GM23338 (cell line): ENCODE results near the gene HPS4. TPM values are rescaled to one million over a fixed set of nuclear protein-coding genes. Genes with fewer than 3 reads are reported as not detected.
A peak's percentile ranks its signal among the peaks of the same experiment; 100 is the strongest.

ENCODE experiments used
- ATAC-seq: fragments of 200-7000 bp; cut with Tn5 transposase; 3 replicates; pipeline ENCODE4 v1.9.1; 2020
- DNase-seq: peaks from one replicate; pipeline ENCODE4 v3.0.0-alpha.2; 2015; ENCODE audit warnings: low spot score
- H2AFZ ChIP-seq: fragments of 200-600 bp; sonication (generic); 2 replicates; pipeline ENCODE4 v1.8.0; 2016; ENCODE audit warnings: antibody characterized with exemption, mild to moderate bottlenecking, moderate library complexity
- H3F3A ChIP-seq: fragments of 200-600 bp; sonication (generic); replicated peaks from 2 replicates; pipeline ENCODE4 v1.8.0; 2017; ENCODE audit warnings: antibody characterized with exemption, mixed run types, low read depth
- H3K27ac ChIP-seq: fragments of 200-600 bp; sonication (generic); 2 replicates; pipeline ENCODE4 v1.6.1; 2016; ENCODE audit warnings: low read depth
- H3K27me3 ChIP-seq: fragments of 200-600 bp; sonication (generic); 2 replicates; pipeline ENCODE4 v1.8.0; 2016; ENCODE audit warnings: mild to moderate bottlenecking, mixed run types, moderate library complexity; ENCODE audit not compliant: insufficient read depth
- H3K36me3 ChIP-seq: fragments of 200-600 bp; sonication (generic); 2 replicates; pipeline ENCODE4 v1.8.0; 2016; ENCODE audit warnings: mild to moderate bottlenecking; ENCODE audit not compliant: insufficient read depth
- H3K4me1 ChIP-seq: fragments of 200-600 bp; sonication (generic); 2 replicates; pipeline ENCODE4 v1.8.0; 2016; ENCODE audit warnings: mild to moderate bottlenecking, moderate library complexity; ENCODE audit not compliant: insufficient read depth
- H3K4me2 ChIP-seq: fragments of 200-600 bp; sonication (generic); 2 replicates; pipeline ENCODE4 v1.7.1; 2017; ENCODE audit warnings: mixed run types
- H3K4me3 ChIP-seq: fragments of 200-600 bp; sonication (generic); 2 replicates; pipeline ENCODE4 v1.6.1; 2016; ENCODE audit warnings: mixed run types
- H3K79me2 ChIP-seq: fragments of 200-600 bp; sonication (generic); replicated peaks from 2 replicates; pipeline ENCODE4 v1.8.0; 2017; ENCODE audit warnings: mild to moderate bottlenecking; ENCODE audit not compliant: insufficient read depth
- H3K9me2 ChIP-seq: fragments of 200-600 bp; sonication (generic); 2 replicates; pipeline ENCODE4 v1.8.0; 2017; ENCODE audit not compliant: insufficient read depth
- H4K20me1 ChIP-seq: fragments of 200-600 bp; sonication (generic); replicated peaks from 2 replicates; pipeline ENCODE4 v1.8.0; 2017; ENCODE audit warnings: mild to moderate bottlenecking; ENCODE audit not compliant: insufficient read depth
- H3K27ac Mint-ChIP-seq: 2 replicates; pipeline ENCODE4 v1.8.0; 2020; ENCODE audit warnings: inconsistent platforms, mild to moderate bottlenecking, moderate library complexity, mixed read lengths
- H3K27me3 Mint-ChIP-seq: 3 replicates; pipeline ENCODE4 v1.8.0; 2022; ENCODE audit warnings: low read depth, mild to moderate bottlenecking, moderate library complexity, mixed read lengths, inconsistent platforms; ENCODE audit not compliant: insufficient read depth, poor library complexity
- H3K36me3 Mint-ChIP-seq: 3 replicates; pipeline ENCODE4 v1.8.0; 2021; ENCODE audit warnings: low read depth, mild to moderate bottlenecking, inconsistent platforms, moderate library complexity, mixed read lengths
- H3K4me1 Mint-ChIP-seq: 3 replicates; pipeline ENCODE4 v1.8.0; 2020; ENCODE audit warnings: mild to moderate bottlenecking, inconsistent platforms, mixed read lengths
- H3K4me3 Mint-ChIP-seq: 3 replicates; pipeline ENCODE4 v1.8.0; 2021; ENCODE audit warnings: moderate library complexity, mild to moderate bottlenecking, inconsistent platforms, mixed read lengths
- H3K9me3 Mint-ChIP-seq: 3 replicates; pipeline ENCODE4 v1.8.0; 2020; ENCODE audit warnings: moderate library complexity, mild to moderate bottlenecking, inconsistent platforms, mixed read lengths
- CREB1 ChIP-seq: fragments of 250-450 bp; sonication (Bioruptor Pico); IDR thresholded peaks from 2 replicates; pipeline ENCODE4 v1.5.0; 2020; ENCODE audit warnings: low read depth, mild to moderate bottlenecking, moderate library complexity
- EZH2 ChIP-seq: fragments of 200-600 bp; sonication (generic); IDR thresholded peaks from one replicate; pipeline ENCODE4 v1.8.0; 2017; ENCODE audit warnings: antibody characterized with exemption, mild to moderate bottlenecking, low read depth; ENCODE audit not compliant: unreplicated experiment
- EZH2phosphoT487 ChIP-seq: fragments of 200-600 bp; sonication (generic); IDR thresholded peaks from one replicate; pipeline ENCODE4 v1.8.1; 2018; ENCODE audit warnings: antibody characterized with exemption; ENCODE audit not compliant: unreplicated experiment
- JUNB ChIP-seq: IDR thresholded peaks from one replicate; pipeline ENCODE4 v1.6.1; 2016; ENCODE audit warnings: antibody characterized with exemption; ENCODE audit not compliant: unreplicated experiment
- NANOG ChIP-seq: IDR thresholded peaks from 2 replicates; pipeline ENCODE4 v1.6.1; 2016; ENCODE audit warnings: antibody characterized with exemption, borderline replicate concordance
- POLR2AphosphoS5 ChIP-seq: IDR thresholded peaks from 2 replicates; pipeline ENCODE4 v1.6.1; 2016; ENCODE audit warnings: antibody characterized with exemption, low read depth
- STAT1 ChIP-seq: IDR thresholded peaks from one replicate; pipeline ENCODE4 v1.6.1; 2016; ENCODE audit warnings: antibody characterized with exemption; ENCODE audit not compliant: unreplicated experiment
- ZNF114 ChIP-seq: fragments of 250-450 bp; sonication (Bioruptor Pico); IDR thresholded peaks from 2 replicates; pipeline ENCODE4 v1.5.0; 2020; ENCODE audit warnings: mild to moderate bottlenecking, moderate library complexity
- ZNF331 ChIP-seq: fragments of 250-450 bp; sonication (Bioruptor Pico); IDR thresholded peaks from 2 replicates; pipeline ENCODE4 v1.5.0; 2020; ENCODE audit warnings: low read depth, mild to moderate bottlenecking, moderate library complexity
- polyA plus RNA-seq: library from polyadenylated mRNA; unstranded; fragments of >200 nt; fragmentation: Nextera tagmentation; extraction: Ambion mirVana; gene quantifications from 2 replicates; pipeline ENCODE4 v1.2.1, GENCODE V29; 2016
- total RNA-seq: library from RNA; depleted of rRNA; stranded (reverse); fragments of >200 nt; shearing (Covaris generic); gene quantifications from 2 replicates; pipeline ENCODE4 v1.2.3, GENCODE V29; 2014
- TF ChIP-seq, protein P1 (sequence below): IDR thresholded peaks from one replicate; pipeline ENCODE4 v1.6.1; 2018; ENCODE audit warnings: antibody characterized with exemption; ENCODE audit not compliant: unreplicated experiment
- TF ChIP-seq, protein P2 (sequence below): IDR thresholded peaks from 2 replicates; pipeline ENCODE4 v1.6.1; 2016; ENCODE audit warnings: antibody characterized with exemption
- TF ChIP-seq, protein P3 (sequence below), 2 experiments: fragments of 200-600 bp in 1 of 2; sonication (generic) in 1 of 2; conservative IDR thresholded peaks; 2 replicates each; pipeline versions ENCODE4 v1.5.1 to v1.6.1; 2016 to 2017; ENCODE audit warnings: antibody characterized with exemption in 2 of 2, low read depth in 2 of 2, mild to moderate bottlenecking in 2 of 2, moderate library complexity in 1 of 2
- TF ChIP-seq, protein P4 (sequence below): fragments of 250-450 bp; sonication (Bioruptor Pico); IDR thresholded peaks from 2 replicates; pipeline ENCODE4 v1.5.0; 2020; ENCODE audit warnings: mild to moderate bottlenecking, moderate library complexity

HPS4 gene
- total and polyA plus RNA-seq, 2 experiments from 2014 or later: 20.3 to 49.4 TPM

DNA sequence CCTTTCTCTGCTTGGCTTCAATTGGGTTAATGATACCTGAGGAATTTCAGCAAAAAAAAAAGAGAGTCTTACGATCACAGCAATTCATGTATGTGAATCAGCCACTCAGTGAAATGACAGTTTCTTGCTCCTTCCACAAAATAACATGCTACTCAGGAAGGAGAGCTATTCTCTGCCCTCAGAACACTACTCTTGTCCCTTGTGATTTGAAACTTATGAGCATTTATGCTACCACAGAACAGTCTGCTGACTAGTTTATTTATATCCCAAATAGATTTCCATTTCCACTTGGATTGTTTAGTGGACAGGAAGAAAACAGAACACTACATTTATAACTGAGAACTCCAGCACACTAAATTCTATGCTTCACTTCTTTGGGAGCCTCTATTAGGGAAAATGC, 20.2 kb upstream of the HPS4 start:
- H3K36me3 Mint-ChIP-seq: peaks cover 83% of the 10 kb centered on the region
- H3K27me3 ChIP-seq: no peaks in the 10 kb centered on the region

More for the DNA sequence above, 20.2 kb upstream of the HPS4 start:
- H3K4me1 ChIP-seq: no peaks in the 10 kb centered on the region; the same call in 1 of the 2 replicates
- H3K27ac Mint-ChIP-seq: 0 out of 2 replicates have a peak overlapping the region, but pooled peaks have one; percentile 91
- no peak overlapping the region for H3K4me3 ChIP-seq
- H3K9me2 ChIP-seq: no peaks in the 10 kb centered on the region
- H3K79me2 ChIP-seq: no peaks in the 10 kb centered on the region
- DNase-seq (no peak), ATAC-seq (no peak)
- H3K4me3 Mint-ChIP-seq: no peak overlapping the region
- no peaks in the 10 kb centered on the region for H3K9me3 Mint-ChIP-seq
- peaks cover 6% of the 10 kb centered on the region; the same call in 1 of the 2 replicates for H4K20me1 ChIP-seq
- H3K27me3 Mint-ChIP-seq: peaks cover 5% of the 10 kb centered on the region
- H3K4me2 ChIP-seq: no peak overlapping the region
- no peak overlapping the region for H2AFZ ChIP-seq
- H3K36me3 ChIP-seq: peaks cover 67% of the 10 kb centered on the region
- H3K4me1 Mint-ChIP-seq: peaks cover 10% of the 10 kb centered on the region
- H3K27ac ChIP-seq: peak overlapping the region; percentile 76
- TF ChIP-seq ZNF114 (CRISPR knock-in tag) (no peak), STAT1 (no peak), CREB1 (CRISPR knock-in tag) (no peak), JUNB (no peak), EZH2 (no peak), NANOG (no peak), ZNF331 (CRISPR knock-in tag) (no peak), EZH2phosphoT487 (no peak), POLR2AphosphoS5 (no peak)
- TF ChIP-seq, protein P1, sequence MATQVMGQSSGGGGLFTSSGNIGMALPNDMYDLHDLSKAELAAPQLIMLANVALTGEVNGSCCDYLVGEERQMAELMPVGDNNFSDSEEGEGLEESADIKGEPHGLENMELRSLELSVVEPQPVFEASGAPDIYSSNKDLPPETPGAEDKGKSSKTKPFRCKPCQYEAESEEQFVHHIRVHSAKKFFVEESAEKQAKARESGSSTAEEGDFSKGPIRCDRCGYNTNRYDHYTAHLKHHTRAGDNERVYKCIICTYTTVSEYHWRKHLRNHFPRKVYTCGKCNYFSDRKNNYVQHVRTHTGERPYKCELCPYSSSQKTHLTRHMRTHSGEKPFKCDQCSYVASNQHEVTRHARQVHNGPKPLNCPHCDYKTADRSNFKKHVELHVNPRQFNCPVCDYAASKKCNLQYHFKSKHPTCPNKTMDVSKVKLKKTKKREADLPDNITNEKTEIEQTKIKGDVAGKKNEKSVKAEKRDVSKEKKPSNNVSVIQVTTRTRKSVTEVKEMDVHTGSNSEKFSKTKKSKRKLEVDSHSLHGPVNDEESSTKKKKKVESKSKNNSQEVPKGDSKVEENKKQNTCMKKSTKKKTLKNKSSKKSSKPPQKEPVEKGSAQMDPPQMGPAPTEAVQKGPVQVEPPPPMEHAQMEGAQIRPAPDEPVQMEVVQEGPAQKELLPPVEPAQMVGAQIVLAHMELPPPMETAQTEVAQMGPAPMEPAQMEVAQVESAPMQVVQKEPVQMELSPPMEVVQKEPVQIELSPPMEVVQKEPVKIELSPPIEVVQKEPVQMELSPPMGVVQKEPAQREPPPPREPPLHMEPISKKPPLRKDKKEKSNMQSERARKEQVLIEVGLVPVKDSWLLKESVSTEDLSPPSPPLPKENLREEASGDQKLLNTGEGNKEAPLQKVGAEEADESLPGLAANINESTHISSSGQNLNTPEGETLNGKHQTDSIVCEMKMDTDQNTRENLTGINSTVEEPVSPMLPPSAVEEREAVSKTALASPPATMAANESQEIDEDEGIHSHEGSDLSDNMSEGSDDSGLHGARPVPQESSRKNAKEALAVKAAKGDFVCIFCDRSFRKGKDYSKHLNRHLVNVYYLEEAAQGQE: no peak
- TF ChIP-seq, protein P2, sequence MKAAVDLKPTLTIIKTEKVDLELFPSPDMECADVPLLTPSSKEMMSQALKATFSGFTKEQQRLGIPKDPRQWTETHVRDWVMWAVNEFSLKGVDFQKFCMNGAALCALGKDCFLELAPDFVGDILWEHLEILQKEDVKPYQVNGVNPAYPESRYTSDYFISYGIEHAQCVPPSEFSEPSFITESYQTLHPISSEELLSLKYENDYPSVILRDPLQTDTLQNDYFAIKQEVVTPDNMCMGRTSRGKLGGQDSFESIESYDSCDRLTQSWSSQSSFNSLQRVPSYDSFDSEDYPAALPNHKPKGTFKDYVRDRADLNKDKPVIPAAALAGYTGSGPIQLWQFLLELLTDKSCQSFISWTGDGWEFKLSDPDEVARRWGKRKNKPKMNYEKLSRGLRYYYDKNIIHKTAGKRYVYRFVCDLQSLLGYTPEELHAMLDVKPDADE: no peak
- TF ChIP-seq, protein P3, sequence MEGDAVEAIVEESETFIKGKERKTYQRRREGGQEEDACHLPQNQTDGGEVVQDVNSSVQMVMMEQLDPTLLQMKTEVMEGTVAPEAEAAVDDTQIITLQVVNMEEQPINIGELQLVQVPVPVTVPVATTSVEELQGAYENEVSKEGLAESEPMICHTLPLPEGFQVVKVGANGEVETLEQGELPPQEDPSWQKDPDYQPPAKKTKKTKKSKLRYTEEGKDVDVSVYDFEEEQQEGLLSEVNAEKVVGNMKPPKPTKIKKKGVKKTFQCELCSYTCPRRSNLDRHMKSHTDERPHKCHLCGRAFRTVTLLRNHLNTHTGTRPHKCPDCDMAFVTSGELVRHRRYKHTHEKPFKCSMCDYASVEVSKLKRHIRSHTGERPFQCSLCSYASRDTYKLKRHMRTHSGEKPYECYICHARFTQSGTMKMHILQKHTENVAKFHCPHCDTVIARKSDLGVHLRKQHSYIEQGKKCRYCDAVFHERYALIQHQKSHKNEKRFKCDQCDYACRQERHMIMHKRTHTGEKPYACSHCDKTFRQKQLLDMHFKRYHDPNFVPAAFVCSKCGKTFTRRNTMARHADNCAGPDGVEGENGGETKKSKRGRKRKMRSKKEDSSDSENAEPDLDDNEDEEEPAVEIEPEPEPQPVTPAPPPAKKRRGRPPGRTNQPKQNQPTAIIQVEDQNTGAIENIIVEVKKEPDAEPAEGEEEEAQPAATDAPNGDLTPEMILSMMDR (conservative IDR thresholded peaks at IDR 0.05; ENCODE audit: low read depth in 2 of 2): no peak
- TF ChIP-seq, protein P4, sequence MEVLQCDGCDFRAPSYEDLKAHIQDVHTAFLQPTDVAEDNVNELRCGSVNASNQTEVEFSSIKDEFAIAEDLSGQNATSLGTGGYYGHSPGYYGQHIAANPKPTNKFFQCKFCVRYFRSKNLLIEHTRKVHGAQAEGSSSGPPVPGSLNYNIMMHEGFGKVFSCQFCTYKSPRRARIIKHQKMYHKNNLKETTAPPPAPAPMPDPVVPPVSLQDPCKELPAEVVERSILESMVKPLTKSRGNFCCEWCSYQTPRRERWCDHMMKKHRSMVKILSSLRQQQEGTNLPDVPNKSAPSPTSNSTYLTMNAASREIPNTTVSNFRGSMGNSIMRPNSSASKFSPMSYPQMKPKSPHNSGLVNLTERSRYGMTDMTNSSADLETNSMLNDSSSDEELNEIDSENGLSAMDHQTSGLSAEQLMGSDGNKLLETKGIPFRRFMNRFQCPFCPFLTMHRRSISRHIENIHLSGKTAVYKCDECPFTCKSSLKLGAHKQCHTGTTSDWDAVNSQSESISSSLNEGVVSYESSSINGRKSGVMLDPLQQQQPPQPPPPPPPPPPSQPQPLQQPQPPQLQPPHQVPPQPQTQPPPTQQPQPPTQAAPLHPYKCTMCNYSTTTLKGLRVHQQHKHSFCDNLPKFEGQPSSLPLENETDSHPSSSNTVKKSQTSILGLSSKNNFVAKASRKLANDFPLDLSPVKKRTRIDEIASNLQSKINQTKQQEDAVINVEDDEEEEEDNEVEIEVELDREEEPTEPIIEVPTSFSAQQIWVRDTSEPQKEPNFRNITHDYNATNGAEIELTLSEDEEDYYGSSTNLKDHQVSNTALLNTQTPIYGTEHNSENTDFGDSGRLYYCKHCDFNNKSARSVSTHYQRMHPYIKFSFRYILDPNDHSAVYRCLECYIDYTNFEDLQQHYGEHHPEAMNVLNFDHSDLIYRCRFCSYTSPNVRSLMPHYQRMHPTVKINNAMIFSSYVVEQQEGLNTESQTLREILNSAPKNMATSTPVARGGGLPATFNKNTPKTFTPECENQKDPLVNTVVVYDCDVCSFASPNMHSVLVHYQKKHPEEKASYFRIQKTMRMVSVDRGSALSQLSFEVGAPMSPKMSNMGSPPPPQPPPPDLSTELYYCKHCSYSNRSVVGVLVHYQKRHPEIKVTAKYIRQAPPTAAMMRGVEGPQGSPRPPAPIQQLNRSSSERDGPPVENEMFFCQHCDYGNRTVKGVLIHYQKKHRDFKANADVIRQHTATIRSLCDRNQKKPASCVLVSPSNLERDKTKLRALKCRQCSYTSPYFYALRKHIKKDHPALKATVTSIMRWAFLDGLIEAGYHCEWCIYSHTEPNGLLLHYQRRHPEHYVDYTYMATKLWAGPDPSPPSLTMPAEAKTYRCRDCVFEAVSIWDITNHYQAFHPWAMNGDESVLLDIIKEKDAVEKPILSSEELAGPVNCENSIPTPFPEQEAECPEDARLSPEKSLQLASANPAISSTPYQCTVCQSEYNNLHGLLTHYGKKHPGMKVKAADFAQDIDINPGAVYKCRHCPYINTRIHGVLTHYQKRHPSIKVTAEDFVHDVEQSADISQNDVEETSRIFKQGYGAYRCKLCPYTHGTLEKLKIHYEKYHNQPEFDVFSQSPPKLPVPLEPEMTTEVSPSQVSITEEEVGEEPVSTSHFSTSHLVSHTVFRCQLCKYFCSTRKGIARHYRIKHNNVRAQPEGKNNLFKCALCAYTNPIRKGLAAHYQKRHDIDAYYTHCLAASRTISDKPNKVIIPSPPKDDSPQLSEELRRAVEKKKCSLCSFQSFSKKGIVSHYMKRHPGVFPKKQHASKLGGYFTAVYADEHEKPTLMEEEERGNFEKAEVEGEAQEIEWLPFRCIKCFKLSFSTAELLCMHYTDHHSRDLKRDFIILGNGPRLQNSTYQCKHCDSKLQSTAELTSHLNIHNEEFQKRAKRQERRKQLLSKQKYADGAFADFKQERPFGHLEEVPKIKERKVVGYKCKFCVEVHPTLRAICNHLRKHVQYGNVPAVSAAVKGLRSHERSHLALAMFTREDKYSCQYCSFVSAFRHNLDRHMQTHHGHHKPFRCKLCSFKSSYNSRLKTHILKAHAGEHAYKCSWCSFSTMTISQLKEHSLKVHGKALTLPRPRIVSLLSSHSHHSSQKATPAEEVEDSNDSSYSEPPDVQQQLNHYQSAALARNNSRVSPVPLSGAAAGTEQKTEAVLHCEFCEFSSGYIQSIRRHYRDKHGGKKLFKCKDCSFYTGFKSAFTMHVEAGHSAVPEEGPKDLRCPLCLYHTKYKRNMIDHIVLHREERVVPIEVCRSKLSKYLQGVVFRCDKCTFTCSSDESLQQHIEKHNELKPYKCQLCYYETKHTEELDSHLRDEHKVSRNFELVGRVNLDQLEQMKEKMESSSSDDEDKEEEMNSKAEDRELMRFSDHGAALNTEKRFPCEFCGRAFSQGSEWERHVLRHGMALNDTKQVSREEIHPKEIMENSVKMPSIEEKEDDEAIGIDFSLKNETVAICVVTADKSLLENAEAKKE: no peak
- H3F3A ChIP-seq: peaks cover 2% of the 10 kb centered on the region; the same call in 1 of the 2 replicates
